GM12891 (cell line): ENCODE data around the gene LRRC8A.

ENCODE experiments used
- DNase-seq: peaks from one replicate; pipeline ENCODE4 v3.0.0; 2011; ENCODE audit warnings: low spot score; ENCODE audit not compliant: insufficient read length
- FAIRE-seq: peaks from 2 replicates; lab custom pipeline; 2011; peaks lifted over from hg19 to GRCh38; lab: Jason Lieb, UNC
- PAX5 ChIP-seq: IDR thresholded peaks from 2 replicates; pipeline ENCODE4 v1.6.1; 2011; ENCODE audit warnings: low read length, moderate library complexity, mild to moderate bottlenecking; ENCODE audit not compliant: insufficient read depth, severe bottlenecking
- POLR2A ChIP-seq: IDR thresholded peaks from 2 replicates; pipeline ENCODE4 v1.6.1; 2011; ENCODE audit warnings: low read depth, low read length, control low read depth
- POLR2AphosphoS5 ChIP-seq: IDR thresholded peaks from 2 replicates; pipeline ENCODE4 v1.6.1; 2011; ENCODE audit warnings: low read depth, low read length, control low read depth
- POU2F2 ChIP-seq: IDR thresholded peaks from 2 replicates; pipeline ENCODE4 v1.6.1; 2011; ENCODE audit warnings: low read depth, mild to moderate bottlenecking, control low read depth, low read length, moderate library complexity
- SPI1 ChIP-seq: IDR thresholded peaks from 2 replicates; pipeline ENCODE4 v1.6.1; 2011; ENCODE audit warnings: low read depth, low read length, control low read depth
- TAF1 ChIP-seq: IDR thresholded peaks from 2 replicates; pipeline ENCODE4 v1.6.1; 2011; ENCODE audit warnings: low read depth, low read length, control low read depth

Gene LRRC8A

DNA sequence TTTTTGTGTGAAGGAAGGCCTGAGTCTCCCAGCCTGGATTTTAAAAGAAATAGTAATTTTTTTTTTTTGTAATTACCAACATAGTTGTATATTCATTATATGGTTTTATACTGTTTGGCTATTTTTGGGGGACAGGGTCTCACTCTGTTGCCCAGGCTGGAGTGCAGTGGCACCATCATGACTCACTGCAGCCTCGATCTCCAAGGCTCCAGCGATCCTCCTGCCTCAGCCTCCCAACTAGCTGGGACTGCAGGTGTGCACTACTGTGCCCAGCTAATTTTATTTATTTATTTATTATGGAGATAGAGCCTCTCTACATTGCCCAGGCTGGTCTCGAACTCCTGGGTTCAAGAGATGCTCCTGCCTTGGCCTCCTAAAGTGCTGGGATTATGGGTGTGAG, 5.1 kb downstream of the LRRC8A start:
- TF ChIP-seq SPI1, result no peak
- no peak for TF ChIP-seq TAF1
- no peak for TF ChIP-seq POLR2AphosphoS5
- no peak for TF ChIP-seq PAX5
- no peak for TF ChIP-seq POLR2A
- no peak for TF ChIP-seq POU2F2
- FAIRE-seq (no peak), DNase-seq (no peak)

DNA sequence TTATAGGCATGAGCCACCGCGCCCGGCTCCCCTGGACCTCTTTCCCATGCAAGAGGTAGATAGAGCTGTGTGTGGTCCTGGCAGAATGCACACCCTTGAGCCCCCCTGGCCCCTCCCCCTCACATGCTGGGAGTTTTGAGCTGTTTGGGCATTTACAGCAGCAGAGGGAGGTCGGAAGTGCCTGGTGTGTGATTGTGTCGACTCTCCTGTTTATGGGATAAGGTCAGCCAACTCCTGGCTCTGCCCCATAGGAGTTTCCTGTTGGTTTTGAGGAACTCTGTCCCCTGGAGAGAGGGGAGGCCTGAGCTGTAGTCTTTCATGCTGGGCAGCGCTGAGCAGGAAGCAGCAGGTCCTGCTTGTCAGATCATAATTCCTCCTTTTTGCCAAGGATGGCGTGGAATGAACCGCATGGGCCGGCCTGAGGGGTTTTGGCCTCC, 6.0 kb downstream of the LRRC8A start:
- FAIRE-seq (no peak), DNase-seq (no peak)
- TF ChIP-seq PAX5, result no peak

DNA sequence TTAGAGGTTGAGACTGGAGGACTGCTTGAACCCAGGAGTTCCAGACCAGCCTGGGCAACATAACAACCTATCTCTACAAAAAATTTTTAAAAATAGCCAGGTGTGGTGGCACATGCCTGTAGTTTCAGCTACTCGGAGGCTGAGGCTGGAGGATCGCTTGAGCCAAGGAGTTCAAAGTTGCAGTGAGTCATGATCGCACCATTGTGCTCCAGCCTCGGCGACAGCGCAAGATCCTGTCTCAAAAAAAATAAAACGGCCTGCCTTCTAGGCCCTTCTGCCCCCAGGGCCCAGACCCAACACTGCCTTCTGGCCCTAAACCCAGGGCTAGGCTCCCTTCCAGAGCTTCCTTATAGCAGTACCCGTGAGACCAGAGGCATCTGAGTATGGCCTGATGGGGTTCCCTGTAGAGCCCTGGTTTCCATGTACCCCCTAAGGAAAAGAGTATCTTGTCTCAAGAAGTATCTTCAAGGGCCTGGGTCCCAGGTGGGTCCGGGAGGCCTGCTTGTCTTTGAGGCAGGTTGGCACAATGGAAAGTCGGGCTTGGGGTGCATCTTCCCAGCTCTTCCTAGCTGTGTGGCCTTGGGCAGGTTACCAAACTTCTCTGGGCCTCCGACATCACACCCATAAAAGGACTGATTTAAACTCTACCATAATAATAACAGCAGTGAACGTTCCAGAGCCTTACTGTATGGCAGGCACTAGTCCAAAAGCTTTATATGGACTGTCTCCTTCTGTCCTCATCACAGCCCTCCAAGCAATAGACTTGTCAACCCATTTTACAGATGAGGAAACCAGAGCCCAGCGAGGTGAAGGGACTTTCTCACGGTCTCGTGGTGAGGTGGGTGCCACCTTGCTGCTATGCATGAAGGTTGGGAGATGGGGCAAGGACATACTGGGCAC, 9.6 kb downstream of the LRRC8A start:
- FAIRE-seq (no peak), DNase-seq (no peak)
- no peak for TF ChIP-seq POLR2A
- no peak for TF ChIP-seq POLR2AphosphoS5
- no peak for TF ChIP-seq TAF1
- no peak for TF ChIP-seq POU2F2
- TF ChIP-seq SPI1, result no peak
- TF ChIP-seq PAX5, result no peak

DNA sequence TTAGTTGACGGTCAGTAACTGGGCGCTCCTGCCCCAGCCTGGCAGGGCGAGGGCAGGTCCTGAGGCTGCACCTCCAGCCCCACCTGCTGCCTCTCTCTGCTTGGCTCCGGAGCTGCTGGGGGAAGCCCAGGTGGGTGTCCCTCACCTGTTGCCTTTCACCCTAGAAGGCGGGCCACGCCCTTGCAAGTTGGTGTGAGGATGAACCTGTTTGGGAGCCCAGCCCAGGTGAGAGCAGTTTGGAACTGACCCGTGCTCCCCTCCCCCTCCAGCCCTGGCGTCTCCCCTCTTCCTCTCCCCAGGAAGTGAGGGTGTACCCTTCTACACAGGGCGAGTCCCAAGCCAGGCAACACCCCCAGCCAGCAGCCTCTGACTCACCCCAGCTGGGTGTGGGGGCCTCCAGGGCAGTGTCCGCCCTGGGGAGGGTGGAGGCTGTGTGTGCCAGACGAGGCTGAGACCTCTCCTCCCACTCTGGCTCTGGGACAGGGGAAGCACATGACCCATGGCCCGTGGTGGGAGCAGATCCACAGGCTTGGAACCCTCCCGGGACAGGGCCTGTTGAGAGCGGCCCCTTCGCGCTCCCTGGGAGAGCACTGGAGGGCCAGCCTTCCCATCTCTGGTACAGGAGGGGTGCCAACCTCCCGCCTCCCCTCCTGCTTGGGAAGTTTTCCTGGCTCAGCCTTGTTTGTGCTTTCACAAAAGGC, 10.4 kb downstream of the LRRC8A start:
- no peak for DNase-seq
- FAIRE-seq, result no peak
- TF ChIP-seq POLR2AphosphoS5 (no peak), TAF1 (no peak), PAX5 (no peak), SPI1 (no peak), POLR2A (no peak), POU2F2 (no peak)

DNA sequence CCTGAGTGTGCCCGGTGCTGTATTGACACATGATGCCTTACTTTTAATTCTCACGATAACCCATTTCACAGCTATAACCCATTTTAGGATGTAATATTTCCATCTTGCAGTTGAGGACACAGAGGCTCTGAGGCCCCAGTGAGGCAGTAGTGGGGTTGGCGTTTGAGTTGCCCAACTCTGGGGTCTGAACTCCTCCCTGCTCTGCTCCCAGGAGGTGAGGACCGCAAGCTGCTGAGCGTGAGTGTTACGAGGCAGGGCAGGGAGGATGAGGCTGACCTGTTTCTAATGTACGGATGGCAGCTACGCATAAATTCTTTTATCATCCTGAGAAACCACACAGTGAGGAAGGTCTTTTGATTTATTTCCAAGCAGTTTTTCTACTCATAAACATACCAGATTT, 11.4 kb downstream of the LRRC8A start:
- TF ChIP-seq POU2F2, result no peak
- TF ChIP-seq PAX5, result no peak
- no peak for TF ChIP-seq SPI1
- no peak for TF ChIP-seq POLR2AphosphoS5
- no peak for TF ChIP-seq TAF1
- no peak for TF ChIP-seq POLR2A
- FAIRE-seq, result no peak
- no peak for DNase-seq

DNA sequence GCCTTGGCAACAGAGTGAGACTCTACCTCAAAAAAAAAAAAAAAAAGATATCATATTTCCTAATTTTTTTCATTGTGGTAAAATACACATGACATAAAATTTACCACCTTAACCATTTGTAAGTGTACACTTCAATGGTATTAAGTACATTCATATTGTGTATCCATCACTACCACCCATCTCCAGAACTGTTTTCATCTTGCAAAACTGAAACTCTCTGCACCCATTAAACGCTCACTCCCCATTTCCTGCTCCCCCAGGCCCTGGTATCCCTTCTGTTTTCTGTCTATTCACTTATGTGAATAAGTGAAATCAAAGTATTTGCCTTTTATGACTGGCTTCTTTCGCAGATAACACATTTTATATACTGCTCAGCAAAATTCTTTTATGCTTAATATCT, 12.8 kb downstream of the LRRC8A start:
- DNase-seq, result no peak
- FAIRE-seq, result no peak
- TF ChIP-seq POLR2A (no peak), POU2F2 (no peak), POLR2AphosphoS5 (no peak), SPI1 (no peak)

DNA sequence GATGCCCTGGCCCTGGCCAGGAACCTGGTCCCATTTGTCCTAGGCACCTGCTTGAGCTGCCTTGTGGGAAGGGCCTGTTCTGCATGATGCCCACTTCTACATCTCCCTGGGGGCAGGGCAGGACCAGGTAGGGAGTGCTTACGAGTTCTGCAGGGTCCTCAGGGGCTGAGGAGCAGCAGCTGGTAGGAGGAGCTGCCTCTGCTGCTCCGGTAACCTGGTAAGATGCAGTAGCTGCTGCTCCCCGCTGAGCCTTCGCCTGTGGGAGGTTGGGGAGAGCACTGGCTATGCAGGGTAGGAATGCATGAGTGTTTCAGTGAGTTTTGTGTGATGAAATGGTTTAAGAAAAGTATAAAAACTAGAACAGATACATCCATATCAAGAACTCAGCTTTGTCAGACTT, 13.6 kb downstream of the LRRC8A start:
- no peak for DNase-seq
- FAIRE-seq, result no peak
- TF ChIP-seq SPI1 (no peak), PAX5 (no peak), TAF1 (no peak), POLR2A (no peak), POLR2AphosphoS5 (no peak), POU2F2 (no peak)

DNA sequence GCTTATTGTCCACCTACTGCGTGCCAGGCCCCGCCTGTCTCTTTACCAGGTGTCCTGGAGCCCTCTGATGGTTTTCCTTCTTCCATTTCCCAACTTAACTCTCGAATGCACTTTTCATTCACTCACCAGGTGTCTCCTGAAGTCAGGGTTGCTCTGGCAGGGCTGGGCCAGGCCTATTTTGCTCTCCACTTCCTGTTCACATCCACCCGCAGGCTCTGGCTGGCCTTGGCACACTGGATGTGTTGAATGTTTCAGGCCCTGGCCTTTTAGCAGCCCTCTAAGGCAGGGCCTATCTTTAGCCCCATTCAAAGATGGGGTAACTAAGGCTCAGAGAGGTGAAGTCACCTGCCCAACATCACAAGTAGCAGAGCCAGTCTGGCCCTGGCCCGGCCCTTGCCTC, 16.4 kb downstream of the LRRC8A start:
- DNase-seq (no peak), FAIRE-seq (no peak)
- no peak for TF ChIP-seq SPI1
- no peak for TF ChIP-seq PAX5
- TF ChIP-seq POLR2AphosphoS5, result no peak
- TF ChIP-seq TAF1, result no peak
- no peak for TF ChIP-seq POU2F2
- no peak for TF ChIP-seq POLR2A

DNA sequence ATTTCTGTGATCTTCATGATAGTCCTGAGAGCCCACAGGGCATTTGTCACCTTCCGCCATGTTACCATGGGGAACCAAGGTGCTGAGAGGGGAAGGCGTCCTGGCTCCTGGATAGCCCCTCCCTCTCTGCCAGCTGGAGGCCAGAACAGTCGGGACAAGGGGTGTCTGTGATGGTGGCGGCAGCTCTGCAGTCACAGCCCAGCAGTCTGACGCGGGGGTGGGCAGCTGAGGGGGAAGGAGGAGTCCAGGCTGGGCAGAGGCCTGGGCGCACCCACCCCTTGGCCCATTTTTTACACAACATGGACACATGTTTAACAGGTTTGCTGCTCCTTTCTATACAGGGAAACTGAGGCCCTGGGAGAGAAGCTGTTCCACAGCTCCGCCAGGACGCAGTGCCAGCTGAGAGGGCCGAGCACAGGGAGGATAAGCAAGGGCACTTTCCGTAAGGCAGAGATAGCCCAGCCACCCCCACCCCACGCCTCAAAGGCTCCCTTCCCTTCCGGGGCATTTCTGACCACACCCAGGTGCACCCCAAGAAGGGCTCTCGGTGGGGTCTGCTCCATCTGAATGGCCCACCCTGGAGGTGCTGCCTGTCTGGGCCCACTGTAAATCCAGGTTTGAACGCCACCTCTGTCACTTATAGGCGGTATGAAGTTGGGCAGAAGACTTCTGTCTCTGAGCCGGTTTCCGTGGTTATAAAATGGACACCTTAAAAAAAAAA, 17.1 kb downstream of the LRRC8A start:
- no peak for TF ChIP-seq POU2F2
- TF ChIP-seq PAX5, result no peak
- TF ChIP-seq SPI1, result no peak
- TF ChIP-seq TAF1, result no peak
- TF ChIP-seq POLR2AphosphoS5, result no peak
- no peak for TF ChIP-seq POLR2A
- DNase-seq, result no peak
- FAIRE-seq, result no peak
